SK-N-SH (cell line): Measurements from ENCODE around the gene TTLL6. TPM values are rescaled to one million over a fixed set of nuclear protein-coding genes. Genes with fewer than 3 reads are reported as not detected.

ENCODE experiments used
- CTCF ChIA-PET: fragments of 300-600, 350-600 bp; formaldehyde crosslinking; extraction: SDS; loops from one replicate; lab custom pipeline; 2021; lab: Yijun Ruan, JAX
- POLR2A ChIA-PET: fragments of 350-600 bp; sonication (Branson Sonifier 250); formaldehyde crosslinking; extraction: SDS; loops from one replicate; lab custom pipeline; 2020; ENCODE audit warnings: antibody characterized with exemption, inconsistent platforms; lab: Yijun Ruan, JAX
- DNase-seq: peaks from one replicate; pipeline ENCODE4 v3.0.0; 2012
- H2AFZ ChIP-seq: fragments of 200-600 bp; sonication (generic); 2 replicates; pipeline ENCODE4 v1.8.1; 2016; ENCODE audit warnings: antibody characterized with exemption, mild to moderate bottlenecking, low read depth
- H3F3A ChIP-seq: fragments of 200-600 bp; sonication (generic); replicated peaks from 2 replicates; pipeline ENCODE3; 2016; ENCODE audit warnings: antibody characterized with exemption, mild to moderate bottlenecking; ENCODE audit not compliant: insufficient read depth
- H3K27ac ChIP-seq, 2 experiments: fragments of 200-500 bp in 1 of 2; fragments of 200-600 bp in 1 of 2; sonication (Bioruptor generic) in 1 of 2; sonication (generic), shearing (Covaris generic) in 1 of 2; 2 replicates each; pipeline versions ENCODE4 v1.5.1 to v1.6.1; 2014 to 2016; ENCODE audit warnings: low read depth in 2 of 2, inconsistent platforms in 1 of 2, low read length in 1 of 2, mild to moderate bottlenecking in 1 of 2, mixed read lengths in 1 of 2
- H3K27me3 ChIP-seq: fragments of 200-600 bp; sonication (generic), shearing (Covaris generic); 2 replicates; pipeline ENCODE4 v1.6.1; 2016; ENCODE audit warnings: mixed run types; ENCODE audit not compliant: insufficient read depth
- H3K36me3 ChIP-seq, 2 experiments: fragments of 200-500 bp in 1 of 2; fragments of 200-600 bp in 1 of 2; sonication (Bioruptor generic) in 1 of 2; sonication (generic) in 1 of 2; replicated peaks in 1 of 2; 2 replicates each; pipeline versions ENCODE3 to v1.5.1; 2014 to 2016; ENCODE audit warnings: low read length in 1 of 2, mild to moderate bottlenecking in 1 of 2; ENCODE audit not compliant: insufficient read depth in 2 of 2, control insufficient read depth in 1 of 2
- H3K4me1 ChIP-seq, 2 experiments: fragments of 200-500 bp in 1 of 2; fragments of 200-600 bp in 1 of 2; sonication (Bioruptor generic) in 1 of 2; sonication (generic), shearing (Covaris generic) in 1 of 2; 2 replicates each; pipeline versions ENCODE4 v1.5.1 to v1.6.1; 2014 to 2016; ENCODE audit warnings: low read depth in 1 of 2, low read length in 1 of 2, mixed run types in 1 of 2; ENCODE audit not compliant: insufficient read depth in 2 of 2, control insufficient read depth in 1 of 2
- H3K4me2 ChIP-seq: fragments of 200-600 bp; sonication (generic), shearing (Covaris generic); 2 replicates; pipeline ENCODE4 v1.6.1; 2017; ENCODE audit warnings: mixed run types
- H3K4me3 ChIP-seq, 2 experiments: fragments of 200-500 bp in 1 of 2; fragments of 200-600 bp in 1 of 2; sonication (Bioruptor generic) in 1 of 2; sonication (generic), shearing (Covaris generic) in 1 of 2; 2 replicates each; pipeline versions ENCODE4 v1.5.1 to v1.8.1; 2014 to 2016; ENCODE audit warnings: low read depth in 2 of 2, inconsistent platforms in 1 of 2, low read length in 1 of 2, mild to moderate bottlenecking in 1 of 2, mixed read lengths in 1 of 2, moderate library complexity in 1 of 2
- H3K79me2 ChIP-seq: fragments of 200-600 bp; sonication (generic); 2 replicates; pipeline ENCODE4 v1.8.1; 2017; ENCODE audit warnings: mild to moderate bottlenecking; ENCODE audit not compliant: insufficient read depth
- H3K9ac ChIP-seq: fragments of 200-600 bp; sonication (generic); 2 replicates; pipeline ENCODE4 v1.6.1; 2017; ENCODE audit warnings: mixed run types
- H3K9me2 ChIP-seq: fragments of 200-600 bp; sonication (generic); 2 replicates; pipeline ENCODE4 v1.6.1; 2017; ENCODE audit warnings: mixed run types
- H3K9me3 ChIP-seq: fragments of 200-600 bp; sonication (generic); 2 replicates; pipeline ENCODE4 v1.6.1; 2017; ENCODE audit warnings: mixed run types, mild to moderate bottlenecking, moderate library complexity
- H4K20me1 ChIP-seq: fragments of 200-600 bp; sonication (generic); 2 replicates; pipeline ENCODE4 v1.6.1; 2017; ENCODE audit warnings: mild to moderate bottlenecking, mixed run types; ENCODE audit not compliant: insufficient read depth
- CTCF ChIP-seq: fragments of 200-600 bp; sonication (generic); IDR thresholded peaks from 2 replicates; pipeline ENCODE4 v1.6.1; 2017; ENCODE audit warnings: antibody characterized with exemption, mild to moderate bottlenecking, moderate library complexity
- ELF1 ChIP-seq: IDR thresholded peaks from 2 replicates; pipeline ENCODE4 v1.4.0; 2012
- EP300 ChIP-seq, 2 experiments: IDR thresholded peaks; 2 replicates each; pipeline versions ENCODE4 v1.4.0 to v1.6.1; 2012; ENCODE audit warnings: borderline replicate concordance in 1 of 2, low read depth in 1 of 2, low read length in 1 of 2
- EZH2phosphoT487 ChIP-seq: fragments of 200-600 bp; sonication (generic); IDR thresholded peaks from 2 replicates; pipeline ENCODE4 v1.6.1; 2017; ENCODE audit warnings: low read depth, mixed run types, mild to moderate bottlenecking, antibody characterized with exemption, moderate library complexity, borderline replicate concordance
- FOSL2 ChIP-seq: IDR thresholded peaks from 2 replicates; pipeline ENCODE4 v1.4.0; 2012; ENCODE audit warnings: low read depth, mild to moderate bottlenecking, moderate library complexity, borderline replicate concordance
- GABPA ChIP-seq: IDR thresholded peaks from 2 replicates; pipeline ENCODE4 v1.4.0; 2012; ENCODE audit warnings: low read depth, mild to moderate bottlenecking
- GATA2 ChIP-seq: sonication (generic); formaldehyde crosslinking; IDR thresholded peaks from 2 replicates; pipeline ENCODE4 v1.5.0; 2020; ENCODE audit warnings: mild to moderate bottlenecking, missing genetic modification reagents
- JUND ChIP-seq: IDR thresholded peaks from 2 replicates; pipeline ENCODE4 v1.4.0; 2012
- MAX ChIP-seq: IDR thresholded peaks from 2 replicates; pipeline ENCODE4 v1.4.0; 2012; ENCODE audit warnings: low read depth
- MEF2A ChIP-seq: IDR thresholded peaks from 2 replicates; pipeline ENCODE4 v1.4.0; 2012; ENCODE audit warnings: low read depth, borderline replicate concordance
- MXI1 ChIP-seq: IDR thresholded peaks from 2 replicates; pipeline ENCODE4 v1.6.1; 2012; ENCODE audit warnings: mild to moderate bottlenecking, low read depth, low read length, improper control_type of control experiment
- PBX3 ChIP-seq: IDR thresholded peaks from 2 replicates; pipeline ENCODE4; 2012
- POLR2AphosphoS5 ChIP-seq: IDR thresholded peaks from 2 replicates; pipeline ENCODE4 v1.6.1; 2012; ENCODE audit warnings: low read depth, low read length
- RCOR1 ChIP-seq: fragments of 150-350 bp; IDR thresholded peaks from 2 replicates; pipeline ENCODE4 v1.6.1; 2017; ENCODE audit warnings: antibody characterized with exemption, low read length
- REST ChIP-seq: IDR thresholded peaks from 2 replicates; pipeline ENCODE4 v1.6.1; 2012; ENCODE audit warnings: mild to moderate bottlenecking, low read depth, low read length, moderate library complexity
- RFX5 ChIP-seq: IDR thresholded peaks from 2 replicates; pipeline ENCODE4 v1.6.1; 2012; ENCODE audit warnings: mild to moderate bottlenecking, improper control_type of control experiment, low read length
- SMC3 ChIP-seq: IDR thresholded peaks from 2 replicates; pipeline ENCODE4 v1.6.1; 2012; ENCODE audit warnings: low read depth, low read length, improper control_type of control experiment
- TAF1 ChIP-seq: IDR thresholded peaks from 2 replicates; pipeline ENCODE4 v1.6.1; 2012; ENCODE audit warnings: low read depth, mild to moderate bottlenecking, low read length, moderate library complexity, borderline replicate concordance
- TCF12 ChIP-seq: IDR thresholded peaks from 2 replicates; pipeline ENCODE4 v1.4.0; 2012
- TEAD4 ChIP-seq: IDR thresholded peaks from 2 replicates; pipeline ENCODE4 v1.4.0; 2012; ENCODE audit warnings: mild to moderate bottlenecking, borderline replicate concordance; ENCODE audit not compliant: insufficient read depth
- WGBS: methylation state at CpG from one replicate; pipeline ENCODE4 v1.1.6; 2017; ENCODE audit warnings: low lambda C conversion rate; 5-methylcytosine and 5-hydroxymethylcytosine counted together
- polyA plus RNA-seq, 3 experiments: library from polyadenylated mRNA; depleted of rRNA; stranded (reverse); fragments of >200 nt; gene quantifications; 2 replicates each; pipeline ENCODE4 v1.2.3, GENCODE V29; 2012

The TTLL6 gene
- polyA plus RNA-seq, 1 of the 3 experiments (the other 2 are of a cell fraction), result 3.1 TPM

GRCh38 chr17:48745381-48746275, 71.4 kb downstream of the TTLL6 start:
- POLR2A ChIA-PET, result no interaction called here
- peaks cover 98% of the 10 kb centered on the region for H3K27me3 ChIP-seq

GRCh38 chr17:48740537-48740936, 76.5 kb downstream of the TTLL6 start:
- no peak overlapping the region for H2AFZ ChIP-seq
- H3K9me3 ChIP-seq, result no peaks in the 10 kb centered on the region
- H4K20me1 ChIP-seq, result no peaks in the 10 kb centered on the region
- H3K4me3 ChIP-seq, result no peak overlapping the region
- no peaks in the 10 kb centered on the region for H3F3A ChIP-seq
- POLR2A ChIA-PET, result no interaction called here
- H3K36me3 ChIP-seq, result no peaks in the 10 kb centered on the region
- no peak overlapping the region for H3K27ac ChIP-seq
- H3K79me2 ChIP-seq, result no peaks in the 10 kb centered on the region
- H3K4me1 ChIP-seq, result no peaks in the 10 kb centered on the region
- no peak overlapping the region for H3K4me2 ChIP-seq
- peaks cover 96% of the 10 kb centered on the region for H3K27me3 ChIP-seq
- H3K9ac ChIP-seq, result no peak overlapping the region
- CTCF ChIA-PET, result interaction anchor here (1.6 to 3.4 kb wide), 3 partner anchors 15 to 138 kb away, joined by 7 to 10 read pairs (median 7); no protein-coding TSS in a partner anchor
- no peaks in the 10 kb centered on the region for H3K9me2 ChIP-seq
- DNase-seq, result no peak
- TF ChIP-seq PBX3, result no peak
- no peak for TF ChIP-seq TCF12
- no peak for TF ChIP-seq CTCF
- TF ChIP-seq GATA2 (CRISPR knock-in tag), result no peak
- TF ChIP-seq MAX, result no peak
- no peak for TF ChIP-seq RFX5
- TF ChIP-seq REST, result no peak
- no peak for TF ChIP-seq EP300 (IDR thresholded peaks at IDR 0.05; ENCODE audit: borderline replicate concordance in 1 of 2, low read depth in 1 of 2, low read length in 1 of 2)

More at GRCh38 chr17:48745381-48746275, 71.4 kb downstream of the TTLL6 start:
- 14% methylated on average over 12 of the region's 12 CpGs for WGBS
- Histone ChIP-seq H3K36me3 (no peaks in the 10 kb centered on the region), H3K4me2 (no peak overlapping the region), H3K9ac (no peak overlapping the region), H3K4me3 (no peak overlapping the region), H4K20me1 (no peaks in the 10 kb centered on the region), H2AFZ (no peak overlapping the region), H3K4me1 (no peaks in the 10 kb centered on the region), H3K79me2 (no peaks in the 10 kb centered on the region), H3K9me2 (no peaks in the 10 kb centered on the region), H3K9me3 (no peaks in the 10 kb centered on the region; the same call in 1 of the 2 replicates), H3F3A (no peaks in the 10 kb centered on the region), H3K27ac (no peak overlapping the region)
- no peak for DNase-seq
- CTCF ChIA-PET, result interaction anchor here (0.9 to 1.5 kb wide), 7 partner anchors 21 to 139 kb away, joined by 3 to 8 read pairs (median 3); no protein-coding TSS in a partner anchor
- TF ChIP-seq SMC3 (no peak), ELF1 (no peak), POLR2AphosphoS5 (no peak), MXI1 (no peak), RCOR1 (no peak), MEF2A (no peak), JUND (no peak), TEAD4 (no peak), CTCF (no peak), FOSL2 (no peak), TAF1 (no peak), EZH2phosphoT487 (no peak), GABPA (no peak)
